HCT116 (cell line): ENCODE data around the gene MPZ. TPM values are rescaled to one million over a fixed set of nuclear protein-coding genes. Genes with fewer than 3 reads are reported as not detected.

Experiments used
- ATAC-seq: fragments of 200-7000 bp; cut with Tn5 transposase; 2 replicates; pipeline ENCODE4 v1.9.1; 2020; ENCODE audit warnings: mild to moderate bottlenecking, moderate library complexity
- BruUV-seq: library from RNA; stranded (reverse); fragments of 400-500 nt; replicated peaks from 2 replicates; lab custom pipeline; 2021; lab: Mats Ljungman, UMichigan
- CTCF ChIA-PET: fragments of 300-600 bp; sonication (Branson Sonifier 250); formaldehyde crosslinking; loops from one replicate; lab custom pipeline; 2021; ENCODE audit warnings: antibody characterized with exemption; lab: Charles Lee
- POLR2A ChIA-PET: fragments of 300-600, 350-600 bp; sonication (Branson Sonifier 250); formaldehyde crosslinking; loops from one replicate; lab custom pipeline; 2021; ENCODE audit warnings: antibody characterized with exemption; lab: Charles Lee
- RAD21 ChIA-PET, 2 experiments: fragments of 300-600 bp; sonication (Branson Sonifier 250); formaldehyde crosslinking; loops; one replicate each; lab custom pipeline; 2023; ENCODE audit warnings: low total read pairs in 2 of 2; ENCODE audit not compliant: uncharacterized antibody in 2 of 2, unreplicated experiment in 2 of 2, low non-redundant PET in 1 of 2; lab: Charles Lee
- DNase-seq: peaks from one replicate; pipeline ENCODE4 v3.0.0-alpha.2; 2010; ENCODE audit warnings: low read depth, low spot score
- H2AFZ ChIP-seq: fragments of 200-600 bp; shearing (Covaris generic), sonication (generic); 2 replicates; pipeline ENCODE4 v1.6.1; 2017; ENCODE audit warnings: low read depth, mixed run types, mixed read lengths, antibody characterized with exemption, low read length; ENCODE audit not compliant: poor library complexity, severe bottlenecking
- H3K27ac ChIP-seq: 2 replicates; pipeline ENCODE4 v1.5.1; 2012; ENCODE audit warnings: low read depth, low read length
- H3K27me3 ChIP-seq: fragments of 200-600 bp; sonication (generic); 2 replicates; pipeline ENCODE4 v1.6.1; 2016; ENCODE audit warnings: mixed run types, low read length, mixed read lengths; ENCODE audit not compliant: insufficient read depth
- H3K36me3 ChIP-seq, 2 experiments: fragments of 200-500 bp in 1 of 2; fragments of 200-600 bp in 1 of 2; sonication (Bioruptor generic) in 1 of 2; sonication (generic) in 1 of 2; 2 replicates each; pipeline versions ENCODE4 v1.5.1 to v1.6.1; 2014 to 2016; ENCODE audit warnings: low read length in 2 of 2, inconsistent platforms in 1 of 2, mixed read lengths in 1 of 2, mixed run types in 1 of 2; ENCODE audit not compliant: insufficient read depth in 2 of 2, control insufficient read depth in 1 of 2
- H3K4me1 ChIP-seq, 2 experiments: fragments of 200-600 bp in 1 of 2; sonication (generic) in 1 of 2; 2 replicates each; pipeline versions ENCODE4 v1.5.1 to v1.6.1; 2012 to 2017; ENCODE audit warnings: low read length in 2 of 2, inconsistent platforms in 1 of 2, mild to moderate bottlenecking in 1 of 2, mixed read lengths in 1 of 2, mixed run types in 1 of 2, moderate library complexity in 1 of 2; ENCODE audit not compliant: insufficient read depth in 2 of 2, control insufficient read depth in 1 of 2
- H3K4me2 ChIP-seq: fragments of 200-600 bp; sonication (generic); 2 replicates; pipeline ENCODE4 v1.6.1; 2017; ENCODE audit warnings: mixed run types, low read length, mixed read lengths
- H3K4me3 ChIP-seq, 2 experiments: fragments of 200-600 bp in 1 of 2; sonication (generic) in 1 of 2; replicated peaks in 1 of 2; 2 replicates each; pipeline ENCODE4 v1.5.1; 2011 to 2016; ENCODE audit warnings: low read length in 2 of 2, control low read depth in 1 of 2, low read depth in 1 of 2, mild to moderate bottlenecking in 1 of 2, mixed read lengths in 1 of 2, mixed run types in 1 of 2
- H3K79me2 ChIP-seq: fragments of 200-600 bp; sonication (generic); 2 replicates; pipeline ENCODE4 v1.6.1; 2017; ENCODE audit warnings: mild to moderate bottlenecking, mixed run types, low read length, moderate library complexity, mixed read lengths; ENCODE audit not compliant: insufficient read depth
- H3K9ac ChIP-seq: fragments of 200-600 bp; sonication (generic); 2 replicates; pipeline ENCODE4 v1.6.1; 2016; ENCODE audit warnings: low read length, mixed read lengths
- H3K9me2 ChIP-seq: fragments of 200-600 bp; sonication (generic), shearing (Covaris generic); 2 replicates; pipeline ENCODE4 v1.6.1; 2017; ENCODE audit warnings: mixed run types, mild to moderate bottlenecking, moderate library complexity; ENCODE audit not compliant: insufficient read depth
- H3K9me3 ChIP-seq, 2 experiments: fragments of 200-500 bp in 1 of 2; fragments of 200-600 bp in 1 of 2; sonication (Bioruptor generic) in 1 of 2; sonication (generic) in 1 of 2; 2 replicates each; pipeline ENCODE4 v1.6.1; 2014 to 2017; ENCODE audit warnings: low read length in 2 of 2, mixed read lengths in 2 of 2, inconsistent platforms in 1 of 2, low read depth in 1 of 2, mild to moderate bottlenecking in 1 of 2, mixed run types in 1 of 2, moderate library complexity in 1 of 2; ENCODE audit not compliant: control insufficient read depth in 1 of 2, insufficient read depth in 1 of 2
- H4K20me1 ChIP-seq: fragments of 200-600 bp; sonication (generic), shearing (Covaris generic); 2 replicates; pipeline ENCODE4 v1.6.1; 2017; ENCODE audit warnings: mixed run types, mild to moderate bottlenecking, moderate library complexity; ENCODE audit not compliant: insufficient read depth
- CBX3 ChIP-seq: IDR thresholded peaks from 2 replicates; pipeline ENCODE4 v1.6.1; 2012; ENCODE audit warnings: low read depth
- CEBPB ChIP-seq: IDR thresholded peaks from 2 replicates; pipeline ENCODE4 v1.6.1; 2012; ENCODE audit warnings: low read depth
- CTCF ChIP-seq, 3 experiments: fragments of 200-600 bp in 1 of 3; sonication (generic) in 1 of 3; IDR thresholded peaks in 2 of 3; conservative IDR thresholded peaks in 1 of 3; 2 replicates each; pipeline ENCODE4 v1.5.1; 2012 to 2017; ENCODE audit warnings: low read depth in 2 of 3, low read length in 2 of 3, antibody characterized with exemption in 1 of 3, borderline replicate concordance in 1 of 3, control low read depth in 1 of 3, mild to moderate bottlenecking in 1 of 3, mixed read lengths in 1 of 3, mixed run types in 1 of 3, moderate library complexity in 1 of 3; ENCODE audit not compliant: insufficient read depth in 1 of 3
- EGR1 ChIP-seq: IDR thresholded peaks from 2 replicates; pipeline ENCODE4 v1.6.1; 2012; ENCODE audit warnings: low read depth
- ELF1 ChIP-seq: IDR thresholded peaks from 2 replicates; pipeline ENCODE4 v1.6.1; 2012; ENCODE audit warnings: low read depth, borderline replicate concordance
- EZH2 ChIP-seq: fragments of 200-600 bp; sonication (generic); IDR thresholded peaks from 2 replicates; pipeline ENCODE4 v1.6.1; 2017; ENCODE audit warnings: antibody characterized with exemption, mixed run types
- EZH2phosphoT487 ChIP-seq: fragments of 200-600 bp; IDR thresholded peaks from 2 replicates; pipeline ENCODE4 v1.6.1; 2018; ENCODE audit warnings: antibody characterized with exemption, borderline replicate concordance
- FOSL1 ChIP-seq: IDR thresholded peaks from 2 replicates; pipeline ENCODE4 v1.6.1; 2012; ENCODE audit warnings: low read depth
- JUND ChIP-seq: IDR thresholded peaks from 2 replicates; pipeline ENCODE4 v1.6.1; 2012
- POLR2AphosphoS5 ChIP-seq: IDR thresholded peaks from 2 replicates; pipeline ENCODE4 v1.6.1; 2011; ENCODE audit warnings: mild to moderate bottlenecking, low read depth, low read length, moderate library complexity
- RAD21 ChIP-seq: IDR thresholded peaks from 2 replicates; pipeline ENCODE4 v1.6.1; 2012; ENCODE audit warnings: low read depth, mild to moderate bottlenecking
- SRF ChIP-seq: IDR thresholded peaks from 2 replicates; pipeline ENCODE4 v1.6.1; 2012; ENCODE audit warnings: low read depth
- TCF7L2 ChIP-seq: IDR thresholded peaks from 2 replicates; pipeline ENCODE4 v1.7.0; 2011; ENCODE audit warnings: borderline replicate concordance, inconsistent platforms; ENCODE audit not compliant: insufficient read depth, insufficient read length; ENCODE audit errors: extremely low read depth
- YY1 ChIP-seq: IDR thresholded peaks from 2 replicates; pipeline ENCODE4 v1.6.1; 2011; ENCODE audit warnings: low read length, low read depth, moderate library complexity, mild to moderate bottlenecking; ENCODE audit not compliant: insufficient replicate concordance; ENCODE audit errors: extremely low read depth
- ZFX ChIP-seq: fragments of 450-650 bp; IDR thresholded peaks from 2 replicates; pipeline ENCODE4 v1.6.1; 2017
- ZNF274 ChIP-seq: fragments of 200-500 bp; sonication (Bioruptor generic); IDR thresholded peaks from 2 replicates; pipeline ENCODE4 v1.6.1; 2014; ENCODE audit warnings: mild to moderate bottlenecking, low read depth, low read length, inconsistent platforms
- intact Hi-C: fragments of 100-400 bp; cut with micrococcal nuclease; formaldehyde crosslinking; loops from 2 replicates; pipeline ENCODE4 v1.10.0; 2022
- total RNA-seq: library from RNA; stranded (reverse); gene quantifications from one replicate; pipeline ENCODE4 v1.2.1, GENCODE V29; 2021; ENCODE audit not compliant: unreplicated experiment
- TF ChIP-seq, protein P1 (sequence below): IDR thresholded peaks from 2 replicates; pipeline ENCODE4 v1.6.1; 2012

MPZ gene
- total RNA-seq, 1 experiment from 2014 or later, result 3.6 TPM

- H3K36me3 ChIP-seq, result no peaks in the 10 kb centered on the region
- intact Hi-C loops, result no loop called here
- no peak overlapping the region for H2AFZ ChIP-seq
- no peak overlapping the region for H3K9ac ChIP-seq
- no peaks in the 10 kb centered on the region for H3K9me3 ChIP-seq
- TF ChIP-seq CTCF (IDR thresholded peaks at IDR 0.05 in 2 of 3, conservative IDR thresholded peaks at IDR 0.05 in 1 of 3; ENCODE audit: borderline replicate concordance in 1 of 3, insufficient read depth in 1 of 3, low read depth in 2 of 3, low read length in 2 of 3) (no peak), POLR2AphosphoS5 (no peak), EZH2phosphoT487 (no peak), EGR1 (no peak), TCF7L2 (no peak), JUND (no peak), RAD21 (no peak), CBX3 (no peak), ZNF274 (no peak), FOSL1 (no peak), EZH2 (no peak), ELF1 (no peak), YY1 (no peak), SRF (no peak), ZFX (no peak), CEBPB (no peak)
- TF ChIP-seq, protein P1, sequence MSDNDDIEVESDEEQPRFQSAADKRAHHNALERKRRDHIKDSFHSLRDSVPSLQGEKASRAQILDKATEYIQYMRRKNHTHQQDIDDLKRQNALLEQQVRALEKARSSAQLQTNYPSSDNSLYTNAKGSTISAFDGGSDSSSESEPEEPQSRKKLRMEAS, result no peak
- TF ChIP-seq, all 23 proteins: peak for 0
- no peak for DNase-seq
- no peak overlapping the region for H3K4me3 ChIP-seq
- H3K27me3 ChIP-seq, result no peaks in the 10 kb centered on the region
- no peaks in the 10 kb centered on the region for H3K79me2 ChIP-seq
- no peaks in the 10 kb centered on the region for H4K20me1 ChIP-seq
- peaks cover 0 to 5% of the 10 kb centered on the region in 2 experiments; a peak in 1 of 4 replicates for H3K4me1 ChIP-seq
- H3K9me2 ChIP-seq, result no peaks in the 10 kb centered on the region
- ATAC-seq, result no peak
- ChIA-PET POLR2A (no interaction called here), CTCF (no interaction called here), RAD21 (no interaction called here)
- H3K27ac ChIP-seq, result no peak overlapping the region
- no peak overlapping the region for H3K4me2 ChIP-seq
- no TSS peak for BruUV-seq
Measured at GRCh38 chr1:161266836-161267235, 42.9 kb downstream of the MPZ start.
